22Rv1 (cell line): ENCODE measurements around the gene NFKBIZ.
A peak's percentile ranks its signal among the peaks of the same experiment; 100 is the strongest.

Source experiments
- H3K27ac ChIP-seq: fragments of 450-650 bp; 2 replicates; pipeline ENCODE4 v1.5.1; 2017
- CTCF ChIP-seq: fragments of 450-650 bp; IDR thresholded peaks from 2 replicates; pipeline ENCODE4 v1.5.1; 2017; ENCODE audit warnings: mild to moderate bottlenecking
- ZFX ChIP-seq: fragments of 450-650 bp; IDR thresholded peaks from 2 replicates; pipeline ENCODE4 v1.6.1; 2017; ENCODE audit warnings: antibody characterized with exemption, borderline replicate concordance

Gene NFKBIZ

GRCh38 chr3:101851850-101852714 is 2.8 kb downstream of the NFKBIZ start:
- TF ChIP-seq ZFX (no peak), CTCF (no peak)
- H3K27ac ChIP-seq: peak overlapping the region; percentile 97

GRCh38 chr3:101852983-101853840 is 3.9 kb downstream of the NFKBIZ start:
- peak overlapping the region; percentile 97 for H3K27ac ChIP-seq

GRCh38 chr3:101853982-101854381 is 4.7 kb downstream of the NFKBIZ start:
- H3K27ac ChIP-seq: peak overlapping the region; percentile 97
- TF ChIP-seq ZFX (no peak), CTCF (no peak)

More at GRCh38 chr3:101852983-101853840, 3.9 kb downstream of the NFKBIZ start:
- TF ChIP-seq ZFX (no peak), CTCF (no peak)

DNA sequence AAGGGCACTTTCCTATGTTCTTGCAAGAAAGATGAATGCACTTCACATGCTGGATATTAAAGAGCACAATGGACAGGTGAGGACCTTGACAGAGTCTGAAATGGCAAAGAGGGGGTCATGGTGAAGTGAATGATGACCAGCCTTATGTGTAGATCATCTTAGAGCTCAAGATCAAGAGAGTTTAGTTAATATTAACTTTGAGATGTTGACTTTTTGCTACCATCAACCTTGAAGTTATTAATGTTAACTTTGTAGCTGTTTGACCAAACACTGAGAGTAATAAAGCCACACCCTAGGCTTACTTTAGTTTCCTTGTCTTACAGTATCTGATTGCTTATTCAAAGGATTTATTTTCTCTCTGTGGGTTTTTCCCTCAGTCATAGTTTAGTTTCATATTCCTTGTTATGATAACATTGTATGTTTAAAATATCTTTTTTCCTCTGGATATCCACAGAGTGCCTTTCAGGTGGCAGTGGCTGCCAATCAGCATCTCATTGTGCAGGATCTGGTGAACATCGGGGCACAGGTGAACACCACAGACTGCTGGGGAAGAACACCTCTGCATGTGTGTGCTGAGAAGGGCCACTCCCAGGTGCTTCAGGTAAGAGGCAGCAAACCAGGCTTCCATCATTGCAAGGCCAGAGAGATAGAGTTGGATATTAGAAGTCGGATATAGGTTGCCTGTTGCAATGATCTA is 5.4 kb downstream of the NFKBIZ start:
- peak overlapping the region; percentile 97 for H3K27ac ChIP-seq
- TF ChIP-seq ZFX (no peak), CTCF (no peak)

DNA sequence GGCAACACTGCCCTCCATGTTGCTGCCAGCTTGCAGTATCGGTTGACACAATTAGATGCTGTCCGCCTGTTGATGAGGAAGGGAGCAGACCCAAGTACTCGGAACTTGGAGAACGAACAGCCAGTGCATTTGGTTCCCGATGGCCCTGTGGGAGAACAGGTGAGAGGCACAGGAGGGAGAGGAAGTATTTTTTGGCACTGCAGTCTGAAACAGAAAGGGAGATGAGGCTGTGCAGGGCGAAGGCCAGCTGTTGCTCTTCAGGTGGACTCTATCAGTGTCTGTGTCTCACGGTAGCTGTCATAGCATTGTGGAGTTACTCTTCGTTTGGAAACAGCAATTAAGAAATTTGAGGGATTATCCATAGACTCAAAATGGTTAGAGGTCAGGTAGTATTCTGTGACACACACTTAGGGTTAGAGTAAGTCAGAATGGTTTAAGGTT is 8.0 kb downstream of the NFKBIZ start:
- TF ChIP-seq CTCF: no peak
- TF ChIP-seq ZFX: no peak
- peak overlapping the region; percentile 97 for H3K27ac ChIP-seq

DNA sequence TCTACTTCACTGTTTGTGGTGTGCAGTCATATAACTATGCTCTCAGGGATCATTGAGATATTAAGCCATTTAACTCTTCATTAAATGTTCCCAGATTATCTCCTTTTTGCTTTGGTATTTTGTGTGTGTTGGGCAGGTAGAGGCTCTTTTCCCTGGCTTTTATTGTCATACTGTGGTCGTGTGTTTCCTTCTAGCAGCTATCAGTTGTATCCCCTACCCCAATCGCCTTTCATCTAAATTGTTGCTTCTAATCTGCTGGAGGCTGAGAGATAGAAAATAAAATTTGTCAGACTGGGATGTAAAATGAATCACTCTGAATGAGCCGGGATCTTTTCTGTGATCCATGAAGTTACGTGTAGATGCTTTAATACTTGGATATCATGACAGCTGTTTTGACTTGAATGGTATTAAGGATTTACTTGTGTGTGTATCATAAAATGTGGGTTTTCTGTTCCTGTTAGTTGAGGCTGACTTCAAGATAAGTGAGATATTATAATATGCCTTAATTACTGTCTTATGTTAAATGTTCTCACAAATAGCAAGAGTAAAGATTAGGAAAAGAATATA is 9.2 kb downstream of the NFKBIZ start:
- H3K27ac ChIP-seq: peak overlapping the region; percentile 97
- TF ChIP-seq CTCF: no peak
